GM12891 (cell line): Measurements from ENCODE around the gene KCTD2. TPM values are rescaled to one million over a fixed set of nuclear protein-coding genes. Genes with fewer than 3 reads are reported as not detected.

ENCODE experiments used
- DNase-seq: peaks from one replicate; pipeline ENCODE4 v3.0.0; 2011; ENCODE audit warnings: low spot score; ENCODE audit not compliant: insufficient read length
- FAIRE-seq: peaks from 2 replicates; lab custom pipeline; 2011; peaks lifted over from hg19 to GRCh38; lab: Jason Lieb, UNC
- PAX5 ChIP-seq: IDR thresholded peaks from 2 replicates; pipeline ENCODE4 v1.6.1; 2011; ENCODE audit warnings: low read length, moderate library complexity, mild to moderate bottlenecking; ENCODE audit not compliant: insufficient read depth, severe bottlenecking
- POLR2A ChIP-seq: IDR thresholded peaks from 2 replicates; pipeline ENCODE4 v1.6.1; 2011; ENCODE audit warnings: low read depth, low read length, control low read depth
- POLR2AphosphoS5 ChIP-seq: IDR thresholded peaks from 2 replicates; pipeline ENCODE4 v1.6.1; 2011; ENCODE audit warnings: low read depth, low read length, control low read depth
- POU2F2 ChIP-seq: IDR thresholded peaks from 2 replicates; pipeline ENCODE4 v1.6.1; 2011; ENCODE audit warnings: low read depth, mild to moderate bottlenecking, control low read depth, low read length, moderate library complexity
- SPI1 ChIP-seq: IDR thresholded peaks from 2 replicates; pipeline ENCODE4 v1.6.1; 2011; ENCODE audit warnings: low read depth, low read length, control low read depth
- TAF1 ChIP-seq: IDR thresholded peaks from 2 replicates; pipeline ENCODE4 v1.6.1; 2011; ENCODE audit warnings: low read depth, low read length, control low read depth
- polyA plus RNA-seq: library from polyadenylated mRNA; unstranded; fragments of >200 nt; gene quantifications from one replicate; pipeline ENCODE4 v1.2.1, GENCODE V29; 2012; ENCODE audit warnings: low read depth, missing spikeins, inconsistent platforms; ENCODE audit not compliant: missing spikeins

KCTD2 gene, protein sequence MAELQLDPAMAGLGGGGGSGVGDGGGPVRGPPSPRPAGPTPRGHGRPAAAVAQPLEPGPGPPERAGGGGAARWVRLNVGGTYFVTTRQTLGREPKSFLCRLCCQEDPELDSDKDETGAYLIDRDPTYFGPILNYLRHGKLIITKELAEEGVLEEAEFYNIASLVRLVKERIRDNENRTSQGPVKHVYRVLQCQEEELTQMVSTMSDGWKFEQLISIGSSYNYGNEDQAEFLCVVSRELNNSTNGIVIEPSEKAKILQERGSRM
- 11.3 TPM for polyA plus RNA-seq

DNA sequence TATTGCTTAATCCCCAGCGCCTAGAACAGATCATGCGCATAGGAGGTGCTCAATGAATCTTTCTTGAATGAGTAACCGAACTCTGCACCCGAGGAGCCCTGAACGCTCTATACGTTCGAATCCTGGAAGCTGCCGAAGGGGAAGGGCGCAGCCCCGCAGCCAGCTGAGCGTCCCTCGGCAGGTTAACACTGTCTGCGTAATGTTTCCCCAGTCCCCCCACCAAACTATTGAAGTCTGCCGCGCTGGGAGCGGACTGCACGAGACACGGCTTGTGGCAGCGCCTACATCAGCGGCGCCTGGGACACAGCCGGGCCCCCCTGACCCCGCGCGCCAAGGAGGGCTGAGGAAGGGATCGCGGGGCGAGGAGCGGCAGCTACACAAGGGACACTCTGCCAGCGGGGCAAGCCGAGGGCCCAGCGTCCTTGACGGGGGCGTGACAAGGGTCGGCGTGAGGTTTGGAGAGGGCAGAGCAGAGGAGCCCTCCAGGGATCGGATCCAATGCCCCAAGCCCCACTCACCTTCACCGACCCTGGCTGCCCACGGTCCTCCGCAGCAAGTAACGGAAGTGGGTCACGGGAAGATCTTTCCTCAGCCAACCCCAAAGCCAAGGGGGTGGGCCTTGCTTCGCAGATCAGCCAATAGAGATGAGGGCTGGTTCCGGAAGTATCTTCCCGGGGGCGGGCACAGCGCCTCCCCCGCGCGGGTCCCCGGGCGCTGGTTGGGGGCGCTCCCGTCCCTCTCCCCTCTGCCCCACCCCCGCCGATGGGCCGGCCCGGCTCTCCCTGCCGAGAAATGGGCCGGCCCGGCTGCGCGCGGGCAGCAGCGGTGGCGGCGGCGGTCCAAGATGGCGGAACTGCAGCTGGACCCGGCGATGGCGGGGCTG is at the start of gene KCTD2, which contains the start of gene ATP5PD:
Gene KCTD2 (plus strand): TSS at position 819 of the 883 bp plus-strand sequence. CDS start 26 bp downstream, at position 845.
Gene ATP5PD (minus strand): TSS at position 563 of the 883 bp plus-strand sequence. CDS start 4,319 bp downstream, outside the sequence.
- peak; percentile 97 for DNase-seq

DNA sequence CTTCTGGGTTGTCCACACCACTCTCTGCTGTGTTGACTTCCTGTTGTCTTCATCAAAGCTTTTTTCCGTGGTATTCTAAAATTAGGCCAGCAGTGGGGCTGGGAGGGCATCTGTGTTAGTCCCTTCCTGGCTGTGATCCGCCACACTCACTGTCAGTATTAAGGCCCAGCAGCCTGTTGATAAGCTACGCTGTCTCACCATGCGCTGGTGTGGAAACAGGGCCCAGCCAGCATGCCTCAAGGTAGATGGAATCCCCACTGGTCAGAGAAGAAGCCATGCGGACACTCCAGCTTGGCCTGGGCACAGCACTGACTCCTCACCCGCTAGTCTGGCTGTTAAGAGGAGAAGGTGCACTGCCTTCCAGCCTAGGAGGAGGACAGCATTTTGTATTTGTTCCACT is 48.2 kb upstream of the KCTD2 start:
- DNase-seq, result no peak
- no peak for FAIRE-seq
- TF ChIP-seq POLR2AphosphoS5 (no peak), POU2F2 (no peak), PAX5 (no peak), POLR2A (no peak), TAF1 (no peak), SPI1 (no peak)

More for the DNA sequence above, at the start of gene KCTD2, which contains the start of gene ATP5PD:
- FAIRE-seq, result peak; percentile 97
- peak; percentile 96 for TF ChIP-seq POLR2AphosphoS5
- peak; percentile 52; the same call in 1 of the 2 replicates for TF ChIP-seq TAF1
- TF ChIP-seq POU2F2, result peak; percentile 31; the same call in 1 of the 2 replicates
- peak; percentile 92 for TF ChIP-seq POLR2A
- TF ChIP-seq SPI1, result 0 out of 2 replicates have a peak, but pooled peaks have one; percentile 22
- no peak for TF ChIP-seq PAX5

DNA sequence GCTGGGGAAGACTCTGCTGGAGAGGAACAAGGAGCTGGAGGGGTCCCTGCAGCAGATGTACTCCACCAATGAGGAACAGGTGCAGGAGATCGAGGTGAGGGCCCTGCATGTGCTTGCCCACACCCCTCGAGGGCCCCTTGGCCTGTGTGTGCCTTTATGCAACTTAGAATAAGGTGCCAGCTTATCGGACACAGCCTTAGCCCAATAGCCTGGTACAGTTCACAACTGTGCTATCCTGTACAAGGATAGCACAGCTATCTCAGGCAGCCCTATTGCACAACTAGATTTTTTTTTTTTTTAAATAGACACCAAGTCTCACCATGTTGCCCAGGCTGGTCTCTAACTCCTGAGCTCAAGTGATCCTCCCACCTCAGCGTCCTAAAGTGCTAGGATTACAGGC is 47.5 kb upstream of the KCTD2 start:
- no peak for FAIRE-seq
- no peak for TF ChIP-seq SPI1
- TF ChIP-seq POLR2AphosphoS5, result no peak
- TF ChIP-seq POLR2A, result no peak
- no peak for TF ChIP-seq TAF1
- TF ChIP-seq PAX5, result no peak
- no peak for TF ChIP-seq POU2F2

DNA sequence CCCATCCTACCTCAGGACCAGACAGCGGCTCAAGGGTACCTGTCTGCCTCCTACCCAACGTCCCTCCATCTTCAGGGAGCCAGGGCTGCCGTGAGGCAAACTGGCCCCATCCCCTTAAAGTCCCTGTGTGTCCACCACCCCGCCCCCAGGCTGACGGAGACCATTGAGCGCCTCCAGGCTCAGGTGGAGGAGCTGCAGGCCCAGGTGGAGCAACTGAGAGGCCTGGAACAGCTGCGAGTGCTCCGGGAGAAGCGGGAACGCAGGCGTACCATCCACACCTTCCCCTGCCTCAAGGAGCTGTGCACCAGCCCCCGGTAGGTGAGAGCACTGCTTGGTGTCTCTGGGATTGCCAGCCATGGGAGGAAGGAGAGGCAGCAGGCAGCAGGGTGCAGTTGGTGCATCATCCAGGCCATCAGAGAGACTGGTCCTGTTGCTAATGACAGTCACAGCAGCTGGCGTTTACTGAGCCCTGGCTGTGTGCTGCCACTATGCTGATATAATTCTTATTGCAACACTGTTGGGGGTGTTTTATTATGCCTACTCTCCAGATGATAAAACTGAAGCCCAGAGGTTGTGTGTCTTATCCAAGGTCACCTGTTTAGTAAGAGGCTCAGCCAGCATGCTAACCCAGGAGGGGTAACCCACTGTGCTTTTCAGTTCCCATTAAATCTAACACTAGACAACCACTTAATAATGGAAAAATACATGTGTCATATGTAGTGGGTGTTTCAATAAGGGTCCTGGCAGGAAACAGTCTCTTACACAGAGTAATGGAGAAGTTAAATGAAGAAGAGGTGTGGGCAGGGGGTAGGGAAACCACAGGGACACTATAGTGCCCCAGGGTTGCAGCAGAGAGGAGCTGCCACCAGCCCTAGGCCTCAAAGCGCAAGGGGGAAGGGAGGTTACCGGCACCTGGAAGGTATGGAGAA is 44.8 kb upstream of the KCTD2 start:
- no peak for DNase-seq
- no peak for FAIRE-seq
- TF ChIP-seq POU2F2 (no peak), POLR2AphosphoS5 (no peak), TAF1 (no peak), POLR2A (no peak), PAX5 (no peak), SPI1 (no peak)

More for the DNA sequence above, 47.5 kb upstream of the KCTD2 start:
- DNase-seq, result no peak

DNA sequence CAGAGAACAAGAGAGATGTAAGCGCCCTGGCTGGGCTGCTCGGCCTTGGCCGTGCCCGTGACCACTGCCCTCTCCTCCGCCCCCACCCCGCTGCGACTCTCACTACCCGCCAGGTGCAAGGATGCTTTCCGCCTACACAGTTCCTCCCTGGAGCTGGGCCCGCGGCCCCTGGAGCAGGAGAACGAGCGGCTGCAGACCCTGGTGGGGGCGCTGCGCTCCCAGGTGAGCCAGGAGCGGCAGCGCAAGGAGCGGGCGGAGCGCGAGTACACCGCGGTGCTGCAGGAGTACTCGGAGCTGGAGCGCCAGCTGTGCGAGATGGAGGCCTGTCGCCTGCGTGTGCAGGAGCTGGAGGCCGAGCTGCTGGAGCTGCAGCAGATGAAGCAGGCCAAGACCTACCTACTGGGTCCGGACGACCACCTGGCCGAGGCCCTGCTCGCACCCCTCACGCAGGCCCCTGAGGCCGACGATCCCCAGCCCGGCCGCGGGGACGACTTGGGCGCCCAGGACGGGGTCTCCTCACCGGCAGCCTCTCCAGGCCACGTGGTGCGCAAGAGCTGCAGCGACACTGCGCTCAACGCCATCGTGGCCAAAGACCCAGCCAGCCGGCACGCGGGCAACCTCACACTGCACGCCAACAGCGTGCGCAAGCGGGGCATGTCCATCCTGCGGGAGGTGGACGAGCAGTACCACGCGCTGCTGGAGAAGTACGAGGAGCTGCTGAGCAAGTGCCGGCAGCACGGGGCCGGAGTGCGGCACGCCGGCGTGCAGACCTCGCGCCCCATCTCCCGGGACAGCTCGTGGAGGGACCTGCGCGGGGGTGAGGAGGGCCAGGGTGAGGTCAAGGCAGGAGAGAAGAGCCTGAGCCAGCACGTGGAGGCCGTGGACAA is 43.7 kb upstream of the KCTD2 start:
- TF ChIP-seq POLR2AphosphoS5 (no peak), POLR2A (no peak)
- no peak for DNase-seq
- FAIRE-seq, result no peak

DNA sequence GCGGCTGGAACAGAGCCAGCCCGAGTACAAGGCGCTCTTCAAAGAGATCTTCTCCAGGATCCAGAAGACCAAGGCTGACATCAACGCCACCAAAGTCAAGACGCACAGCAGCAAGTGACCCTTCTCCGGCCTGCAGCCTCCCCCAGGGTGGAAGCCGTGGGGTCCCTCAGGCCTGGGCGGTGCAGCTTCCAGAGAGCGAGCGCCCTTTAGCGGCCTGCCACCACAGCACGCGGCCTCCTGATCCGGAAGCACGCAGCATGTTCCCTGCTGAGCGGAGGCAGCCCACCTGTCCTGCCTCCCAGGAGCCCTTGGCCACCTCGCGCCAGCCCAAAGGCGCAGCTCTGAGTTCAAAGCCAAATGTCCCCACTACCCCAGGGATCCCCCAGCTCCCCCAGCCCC is 43.1 kb upstream of the KCTD2 start:
- no peak for FAIRE-seq
- DNase-seq, result no peak
- TF ChIP-seq PAX5, result no peak
- no peak for TF ChIP-seq POLR2A
- TF ChIP-seq POU2F2, result no peak
- no peak for TF ChIP-seq POLR2AphosphoS5
- TF ChIP-seq TAF1, result no peak
- no peak for TF ChIP-seq SPI1

DNA sequence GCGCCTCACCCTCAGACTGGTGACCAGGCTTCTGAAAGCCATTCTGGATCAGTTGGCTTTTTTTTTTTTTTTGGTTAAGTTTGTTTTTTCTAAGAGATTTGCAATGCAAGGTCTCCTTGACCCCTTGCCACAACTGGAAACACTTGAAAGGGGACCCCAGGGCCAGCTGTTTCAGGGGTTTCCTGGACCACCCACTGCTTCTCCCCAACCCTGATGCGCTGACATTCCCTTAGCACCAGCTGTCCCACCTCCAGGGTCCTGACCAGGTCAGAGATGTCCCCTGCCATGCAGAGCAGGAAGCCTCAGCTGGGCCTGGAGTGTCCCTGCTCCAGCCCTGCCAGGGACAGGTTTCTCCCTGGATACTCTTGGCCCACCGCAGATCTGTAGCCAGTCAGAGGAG is 42.7 kb upstream of the KCTD2 start:
- DNase-seq (no peak), FAIRE-seq (no peak)
- TF ChIP-seq TAF1 (no peak), PAX5 (no peak), POU2F2 (no peak), POLR2AphosphoS5 (no peak), SPI1 (no peak), POLR2A (no peak)
